Activated CD8-positive, alpha-beta memory T cell treated with anti-CD3 and anti-CD28 coated beads for 24 hours (primary cell): ENCODE data around the gene KRTAP9-7.

Experiments
- DNase-seq: peaks from one replicate; pipeline ENCODE4 v3.0.0-alpha.2; 2020

The KRTAP9-7 gene

GRCh38 chr17:41322903-41323895 is 47.7 kb downstream of the KRTAP9-7 start:
- peak; percentile 51 for DNase-seq

- DNase-seq: peak; percentile 59
Observed at GRCh38 chr17:41324180-41325075, 48.9 kb downstream of the KRTAP9-7 start.

GRCh38 chr17:41325126-41325525 is 49.6 kb downstream of the KRTAP9-7 start:
- peak; percentile 52 for DNase-seq

GRCh38 chr17:41325611-41326010 is 50.1 kb downstream of the KRTAP9-7 start:
- no peak for DNase-seq
